Psoas muscle (tissue), 8 donors: ENCODE measurements around the gene CIAO2B. TPM values are rescaled to one million over a fixed set of nuclear protein-coding genes. Genes with fewer than 3 reads are reported as not detected.

Experiments
- ATAC-seq, 4 donors: fragments of 200-7000 bp; cut with Tn5 transposase; one replicate each; pipeline ENCODE4 v1.9.1; 2020; ENCODE audit warnings: moderate library complexity in 3 of 4, mild to moderate bottlenecking in 2 of 4
- DNase-seq, 2 donors: peaks; one replicate each; pipeline ENCODE4 v3.0.0-alpha.2; 2020
- H3K27ac ChIP-seq: fragments of 200-600 bp; one replicate; pipeline ENCODE4 v1.8.0; 2022
- H3K27me3 ChIP-seq, 3 donors: fragments of 200-600 bp in 1 of 3; one replicate each; pipeline versions ENCODE4 v1.6.1 to v1.8.0; 2013 to 2022; ENCODE audit warnings: low read length in 2 of 3, mild to moderate bottlenecking in 2 of 3, moderate library complexity in 1 of 3; ENCODE audit not compliant: insufficient read depth in 3 of 3
- H3K36me3 ChIP-seq, 2 donors: fragments of 200-600 bp in 1 of 2; one replicate each; pipeline versions ENCODE4 v1.6.1 to v1.8.0; 2013 to 2022; ENCODE audit warnings: low read depth in 1 of 2, mild to moderate bottlenecking in 1 of 2, moderate library complexity in 1 of 2; ENCODE audit not compliant: insufficient read depth in 1 of 2
- H3K4me1 ChIP-seq: fragments of 200-600 bp; one replicate; pipeline ENCODE4 v1.8.0; 2022
- H3K4me3 ChIP-seq: fragments of 200-600 bp; one replicate; pipeline ENCODE4 v1.8.0; 2022; ENCODE audit warnings: mild to moderate bottlenecking
- H3K9me3 ChIP-seq: fragments of 200-600 bp; one replicate; pipeline ENCODE4 v1.8.0; 2022
- WGBS, 3 donors: extraction: QIAGEN DNeasy Blood & Tissue Kit; methylation state at CpG; one replicate each; pipeline versions ENCODE4 v1.1.6 to v1.1.7; 2013; 5-methylcytosine and 5-hydroxymethylcytosine counted together
- intact Hi-C, 2 donors: fragments of 100-400 bp; cut with DNase I; formaldehyde crosslinking; loops; one replicate each; pipeline versions ENCODE4 v1.11.0 to v1.14.2; 2022
- polyA plus RNA-seq, 3 donors: library from polyadenylated mRNA; stranded (reverse); fragments of 200-250 nt; gene quantifications; one replicate each; pipeline ENCODE4 v1.2.3, GENCODE V29; 2013
- total RNA-seq, 4 donors: library from RNA; stranded (reverse); fragmentation: NEBNext Ultra II Directional in 2 of 4; extraction: Animal tissue kit (Norgen Biotek cat#: 25700) in 2 of 4; gene quantifications; one replicate each; pipeline versions ENCODE4 v1.2.1 to v1.2.4, GENCODE V29; 2021 to 2023
- TF ChIP-seq, protein P1 (sequence below): fragments of 200-600 bp; IDR thresholded peaks from one replicate; pipeline ENCODE4 v1.8.0; 2022; ENCODE audit warnings: antibody characterized with exemption
- donor health status: healthy with polysubstance abuse.
- donor health status: DM: no; HTN: no; CAD: no; lungs with moderate emphysema.
- donor health status: Bipolar disorder and iron deficiency.
- donor health status: healthy.
- donor health status: DM: yes; HTN: yes; CAD: no.
- donor health status: DM: no; HTN: no; CAD: no.
- donor health status: DM: no; HTN: no; CAD: no.
- donor health status: DM: yes; HTN: yes; CAD: no.

Gene CIAO2B
- total and polyA plus RNA-seq, 7 donors, result 145 to 818 (median 346) TPM

DNA sequence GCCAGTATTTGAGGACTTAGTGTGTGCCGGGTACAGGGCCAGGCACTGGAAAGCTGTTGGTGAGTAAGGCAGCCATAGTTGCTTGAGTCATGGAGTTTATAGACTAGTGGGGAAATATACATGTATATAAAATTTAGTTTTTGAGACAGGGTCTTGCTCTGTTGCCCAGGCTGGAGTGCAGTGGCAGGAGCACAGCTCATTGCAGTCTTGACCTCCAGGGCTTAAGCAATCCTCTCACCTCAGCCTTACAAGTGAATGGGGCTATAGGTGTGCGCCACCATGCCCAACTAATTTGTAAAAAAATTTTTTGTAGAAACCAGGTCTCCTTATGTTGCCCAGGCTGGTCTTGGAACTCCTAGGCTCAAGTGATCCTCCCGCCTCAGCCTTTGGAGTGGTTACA, 51.5 kb downstream of the CIAO2B start:
- no peak overlapping the region for H3K27ac ChIP-seq
- intact Hi-C loops, result no loop called here
- WGBS, 3 donors, result 96 to 99% (median 97%) methylated on average over 3 of the region's 3 CpGs
- H3K4me1 ChIP-seq, result no peaks in the 10 kb centered on the region
- peaks cover 0 to 40% of the 10 kb centered on the region in 2 donors for H3K36me3 ChIP-seq
- H3K4me3 ChIP-seq, result no peak overlapping the region
- H3K9me3 ChIP-seq, result no peaks in the 10 kb centered on the region
- no peaks in the 10 kb centered on the region for H3K27me3 ChIP-seq
- DNase-seq (no peak), ATAC-seq (no peak)
- TF ChIP-seq, protein P1, sequence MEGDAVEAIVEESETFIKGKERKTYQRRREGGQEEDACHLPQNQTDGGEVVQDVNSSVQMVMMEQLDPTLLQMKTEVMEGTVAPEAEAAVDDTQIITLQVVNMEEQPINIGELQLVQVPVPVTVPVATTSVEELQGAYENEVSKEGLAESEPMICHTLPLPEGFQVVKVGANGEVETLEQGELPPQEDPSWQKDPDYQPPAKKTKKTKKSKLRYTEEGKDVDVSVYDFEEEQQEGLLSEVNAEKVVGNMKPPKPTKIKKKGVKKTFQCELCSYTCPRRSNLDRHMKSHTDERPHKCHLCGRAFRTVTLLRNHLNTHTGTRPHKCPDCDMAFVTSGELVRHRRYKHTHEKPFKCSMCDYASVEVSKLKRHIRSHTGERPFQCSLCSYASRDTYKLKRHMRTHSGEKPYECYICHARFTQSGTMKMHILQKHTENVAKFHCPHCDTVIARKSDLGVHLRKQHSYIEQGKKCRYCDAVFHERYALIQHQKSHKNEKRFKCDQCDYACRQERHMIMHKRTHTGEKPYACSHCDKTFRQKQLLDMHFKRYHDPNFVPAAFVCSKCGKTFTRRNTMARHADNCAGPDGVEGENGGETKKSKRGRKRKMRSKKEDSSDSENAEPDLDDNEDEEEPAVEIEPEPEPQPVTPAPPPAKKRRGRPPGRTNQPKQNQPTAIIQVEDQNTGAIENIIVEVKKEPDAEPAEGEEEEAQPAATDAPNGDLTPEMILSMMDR, result no peak

Other genes starting within 250 kb of the CIAO2B start
- gene CMTM4, start 237.7 kb downstream of the CIAO2B start, total RNA-seq, result 10 to 100 TPM in 1 of 4 donors, 1 to 10 TPM in 3; 7.7 to 10.3 (median 9.1) TPM
- 1 to 10 TPM; 2.3 to 4.1 (median 2.4) TPM for gene CMTM4, start 237.7 kb downstream of the CIAO2B start, polyA plus RNA-seq
- gene DYNC1LI2, start 182.8 kb downstream of the CIAO2B start, total RNA-seq, result 10 to 100 TPM; 60.4 to 68.7 (median 64.8) TPM
- gene DYNC1LI2, start 182.8 kb downstream of the CIAO2B start, polyA plus RNA-seq, result 10 to 100 TPM; 30.8 to 76.0 (median 38.3) TPM
- gene TERB1, start 132.8 kb downstream of the CIAO2B start, total RNA-seq, result under 1 TPM in 1 of 4 donors, not detected in 3; 0.26 TPM
- gene TERB1, start 132.8 kb downstream of the CIAO2B start, polyA plus RNA-seq, result not detected
- gene NAE1, start 103.4 kb downstream of the CIAO2B start, total RNA-seq, result 10 to 100 TPM; 23.8 to 34.4 (median 30.8) TPM
- 10 to 100 TPM; 22.7 to 46.1 (median 33.0) TPM for gene NAE1, start 103.4 kb downstream of the CIAO2B start, polyA plus RNA-seq
- gene CA7, start 90.0 kb downstream of the CIAO2B start, total RNA-seq, result not detected
- under 1 TPM in 1 of 3 donors, not detected in 2; 0.05 TPM for gene CA7, start 90.0 kb downstream of the CIAO2B start, polyA plus RNA-seq
- gene PDP2, start 53.9 kb downstream of the CIAO2B start, total RNA-seq, result 1 to 10 TPM; 3.0 to 5.2 (median 4.3) TPM
- 1 to 10 TPM; 1.0 to 2.5 (median 2.0) TPM for gene PDP2, start 53.9 kb downstream of the CIAO2B start, polyA plus RNA-seq
- 1 to 10 TPM in 1 of 4 donors, under 1 TPM in 1, not detected in 2; 0.53 to 3.3 TPM for gene CDH16, start 15.5 kb downstream of the CIAO2B start, total RNA-seq
- under 1 TPM; 0.65 to 0.78 (median 0.75) TPM for gene CDH16, start 15.5 kb downstream of the CIAO2B start, polyA plus RNA-seq
- gene RRAD, start 8.9 kb downstream of the CIAO2B start, total RNA-seq, result 1,000 to 10,000 TPM in 1 of 4 donors, 100 to 1,000 TPM in 3; 164 to 2,869 (median 749) TPM
- 100 to 1,000 TPM; 168 to 304 (median 293) TPM for gene RRAD, start 8.9 kb downstream of the CIAO2B start, polyA plus RNA-seq
- gene CES2, start 1.1 kb upstream of the CIAO2B start, total RNA-seq, result 10 to 100 TPM; 22.7 to 92.8 (median 57.6) TPM
- 10 to 100 TPM; 12.8 to 22.4 (median 21.6) TPM for gene CES2, start 1.1 kb upstream of the CIAO2B start, polyA plus RNA-seq
- 10 to 100 TPM in 3 of 4 donors, 1 to 10 TPM in 1; 9.7 to 15.2 (median 13.5) TPM for gene CES3, start 26.9 kb upstream of the CIAO2B start, total RNA-seq
- gene CES3, start 26.9 kb upstream of the CIAO2B start, polyA plus RNA-seq, result 1 to 10 TPM in 2 of 3 donors, under 1 TPM in 1; 0.48 to 8.7 (median 8.5) TPM
- 10 to 100 TPM in 2 of 4 donors, 1 to 10 TPM in 2; 6.0 to 41.3 (median 10.4) TPM for gene CES4A, start 54.2 kb upstream of the CIAO2B start, total RNA-seq
- 1 to 10 TPM; 4.2 to 5.5 (median 4.4) TPM for gene CES4A, start 54.2 kb upstream of the CIAO2B start, polyA plus RNA-seq
- 10 to 100 TPM; 32.2 to 66.1 (median 56.7) TPM for gene CBFB, start 94.7 kb upstream of the CIAO2B start, total RNA-seq
- gene CBFB, start 94.7 kb upstream of the CIAO2B start, polyA plus RNA-seq, result 10 to 100 TPM; 24.3 to 56.3 (median 51.4) TPM
- 10 to 100 TPM; 12.2 to 19.5 (median 15.5) TPM for gene PHAF1, start 175.5 kb upstream of the CIAO2B start, total RNA-seq
- gene PHAF1, start 175.5 kb upstream of the CIAO2B start, polyA plus RNA-seq, result 10 to 100 TPM; 12.3 to 60.4 (median 12.4) TPM
- 1 to 10 TPM in 3 of 4 donors, under 1 TPM in 1; 0.69 to 4.1 (median 2.3) TPM for gene B3GNT9, start 216.6 kb upstream of the CIAO2B start, total RNA-seq
- gene B3GNT9, start 216.6 kb upstream of the CIAO2B start, polyA plus RNA-seq, result 1 to 10 TPM in 1 of 3 donors, under 1 TPM in 2; 0.75 to 1.8 (median 0.86) TPM
- gene TRADD, start 225.5 kb upstream of the CIAO2B start, total RNA-seq, result 1 to 10 TPM; 3.9 to 6.7 (median 5.9) TPM
- 10 to 100 TPM in 2 of 3 donors, 1 to 10 TPM in 1; 7.4 to 14.2 (median 10.7) TPM for gene TRADD, start 225.5 kb upstream of the CIAO2B start, polyA plus RNA-seq
- 1 to 10 TPM; 4.5 to 8.6 (median 5.9) TPM for gene FBXL8, start 225.6 kb upstream of the CIAO2B start, total RNA-seq
- gene FBXL8, start 225.6 kb upstream of the CIAO2B start, polyA plus RNA-seq, result 1 to 10 TPM; 5.1 to 8.0 (median 5.9) TPM
- 10 to 100 TPM; 44.3 to 97.3 (median 57.6) TPM for gene HSF4, start 230.3 kb upstream of the CIAO2B start, total RNA-seq
- 10 to 100 TPM; 15.1 to 47.8 (median 47.4) TPM for gene HSF4, start 230.3 kb upstream of the CIAO2B start, polyA plus RNA-seq
- 100 to 1,000 TPM in 2 of 4 donors, 10 to 100 TPM in 2; 53.6 to 114 (median 88.0) TPM for gene NOL3, start 236.1 kb upstream of the CIAO2B start, total RNA-seq
- gene NOL3, start 236.1 kb upstream of the CIAO2B start, polyA plus RNA-seq, result 100 to 1,000 TPM in 1 of 3 donors, 10 to 100 TPM in 2; 90.6 to 133 (median 93.9) TPM
- gene MATCAP1, start 249.6 kb upstream of the CIAO2B start, total RNA-seq, result 1 to 10 TPM; 5.9 to 8.0 (median 6.6) TPM
- gene MATCAP1, start 249.6 kb upstream of the CIAO2B start, polyA plus RNA-seq, result 1 to 10 TPM; 4.2 to 9.7 (median 4.5) TPM